IPS-20b (cell line): ENCODE results near the gene SYNE1.
"Not testable (repeated sequence)": the region's sequence is repeated elsewhere in the genome, so short reads cannot be mapped to it uniquely, and the experiment has no call there.

Experiments
- H3K27ac ChIP-seq: one replicate; pipeline ENCODE4 v1.5.1; 2013; ENCODE audit warnings: low read length
- H3K27me3 ChIP-seq: 2 replicates; pipeline ENCODE4 v1.6.1; 2013; ENCODE audit warnings: mild to moderate bottlenecking, low read length, inconsistent platforms; ENCODE audit not compliant: insufficient read depth
- H3K36me3 ChIP-seq: 2 replicates; pipeline ENCODE4 v1.6.1; 2013; ENCODE audit warnings: low read depth, mild to moderate bottlenecking, inconsistent platforms, low read length, moderate library complexity; ENCODE audit not compliant: insufficient read depth
- H3K4me1 ChIP-seq: 2 replicates; pipeline ENCODE4 v1.6.1; 2013; ENCODE audit warnings: mild to moderate bottlenecking, control low read depth, inconsistent platforms, low read length, moderate library complexity; ENCODE audit not compliant: insufficient read depth
- H3K4me3 ChIP-seq: 2 replicates; pipeline ENCODE4 v1.5.1; 2013; ENCODE audit warnings: mild to moderate bottlenecking, low read length, inconsistent platforms
- H3K9ac ChIP-seq: 2 replicates; pipeline ENCODE4 v1.6.1; 2013; ENCODE audit warnings: low read depth, mild to moderate bottlenecking, inconsistent platforms, low read length, moderate library complexity
- H3K9me3 ChIP-seq: 2 replicates; pipeline ENCODE4 v1.6.1; 2013; ENCODE audit warnings: mild to moderate bottlenecking, low read depth, low read length, inconsistent platforms; ENCODE audit not compliant: insufficient read depth

SYNE1 gene

GRCh38 chr6:152151920-152152319 lies 485.2 kb downstream of the SYNE1 start:
- H3K36me3 ChIP-seq: no peaks in the 10 kb centered on the region
- no peak overlapping the region for H3K27ac ChIP-seq
- no peaks in the 10 kb centered on the region for H3K4me1 ChIP-seq
- H3K9me3 ChIP-seq: no peaks in the 10 kb centered on the region
- no peaks in the 10 kb centered on the region for H3K27me3 ChIP-seq
- H3K4me3 ChIP-seq: no peak overlapping the region
- no peak overlapping the region for H3K9ac ChIP-seq

- H3K9me3 ChIP-seq: no peaks in the 10 kb centered on the region
- no peak overlapping the region for H3K27ac ChIP-seq
- H3K36me3 ChIP-seq: no peaks in the 10 kb centered on the region
- no peaks in the 10 kb centered on the region for H3K4me1 ChIP-seq
- H3K4me3 ChIP-seq: no peak overlapping the region
- H3K27me3 ChIP-seq: no peaks in the 10 kb centered on the region
- no peak overlapping the region for H3K9ac ChIP-seq
Measured at GRCh38 chr6:152150196-152150595, 487.0 kb downstream of the SYNE1 start.

GRCh38 chr6:152148412-152148811 lies 488.8 kb downstream of the SYNE1 start:
- H3K9ac ChIP-seq: no peak overlapping the region
- H3K9me3 ChIP-seq: no peaks in the 10 kb centered on the region
- H3K27me3 ChIP-seq: no peaks in the 10 kb centered on the region
- H3K27ac ChIP-seq: no peak overlapping the region
- no peaks in the 10 kb centered on the region for H3K36me3 ChIP-seq
- H3K4me3 ChIP-seq: no peak overlapping the region
- no peaks in the 10 kb centered on the region for H3K4me1 ChIP-seq

DNA sequence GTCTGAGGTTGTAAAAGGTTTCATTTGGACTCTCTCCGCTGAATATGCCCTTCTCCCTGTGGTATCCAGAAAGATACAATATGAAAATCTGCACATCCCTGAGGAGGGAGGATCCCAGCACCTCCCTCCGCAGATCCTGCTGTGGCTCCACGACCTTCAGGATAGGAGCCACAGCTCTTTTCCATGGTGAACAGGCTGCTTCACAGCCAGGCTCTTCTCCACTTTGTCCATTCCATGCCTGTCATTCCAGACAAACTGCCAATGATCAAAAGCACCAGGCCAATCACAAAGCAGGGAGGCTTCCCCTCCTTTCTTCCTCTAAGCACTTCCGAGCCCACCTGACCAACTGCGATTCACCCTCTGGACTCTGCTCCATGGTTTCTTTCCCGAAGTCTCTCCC lies 489.9 kb downstream of the SYNE1 start:
- Histone ChIP-seq H3K9me3 (no peaks in the 10 kb centered on the region), H3K36me3 (no peaks in the 10 kb centered on the region), H3K4me1 (no peaks in the 10 kb centered on the region), H3K27ac (no peak overlapping the region), H3K9ac (no peak overlapping the region), H3K27me3 (no peaks in the 10 kb centered on the region), H3K4me3 (no peak overlapping the region)

GRCh38 chr6:152146385-152146784 lies 490.8 kb downstream of the SYNE1 start:
- H3K4me3 ChIP-seq: no peak overlapping the region
- no peak overlapping the region for H3K9ac ChIP-seq
- no peaks in the 10 kb centered on the region for H3K4me1 ChIP-seq
- H3K27me3 ChIP-seq: no peaks in the 10 kb centered on the region
- no peaks in the 10 kb centered on the region for H3K9me3 ChIP-seq
- no peaks in the 10 kb centered on the region for H3K36me3 ChIP-seq
- H3K27ac ChIP-seq: no peak overlapping the region

GRCh38 chr6:152143359-152143758 lies 493.8 kb downstream of the SYNE1 start:
- H3K9me3 ChIP-seq: no peaks in the 10 kb centered on the region
- H3K4me3 ChIP-seq: no peak overlapping the region
- no peak overlapping the region for H3K9ac ChIP-seq
- H3K36me3 ChIP-seq: no peaks in the 10 kb centered on the region
- no peaks in the 10 kb centered on the region for H3K4me1 ChIP-seq
- no peaks in the 10 kb centered on the region for H3K27me3 ChIP-seq
- H3K27ac ChIP-seq: no peak overlapping the region

GRCh38 chr6:152142105-152142504 lies 495.1 kb downstream of the SYNE1 start:
- no peaks in the 10 kb centered on the region for H3K36me3 ChIP-seq
- no peaks in the 10 kb centered on the region for H3K4me1 ChIP-seq
- no peaks in the 10 kb centered on the region for H3K9me3 ChIP-seq
- no peak overlapping the region for H3K27ac ChIP-seq
- no peaks in the 10 kb centered on the region for H3K27me3 ChIP-seq
- H3K9ac ChIP-seq: no peak overlapping the region
- no peak overlapping the region for H3K4me3 ChIP-seq

- not testable (repeated sequence) for H3K4me3 ChIP-seq, H3K9me3 ChIP-seq, H3K27me3 ChIP-seq, H3K36me3 ChIP-seq, H3K27ac ChIP-seq, H3K4me1 ChIP-seq, H3K9ac ChIP-seq
Measured at GRCh38 chr6:152138344-152138743, 498.8 kb downstream of the SYNE1 start.

DNA sequence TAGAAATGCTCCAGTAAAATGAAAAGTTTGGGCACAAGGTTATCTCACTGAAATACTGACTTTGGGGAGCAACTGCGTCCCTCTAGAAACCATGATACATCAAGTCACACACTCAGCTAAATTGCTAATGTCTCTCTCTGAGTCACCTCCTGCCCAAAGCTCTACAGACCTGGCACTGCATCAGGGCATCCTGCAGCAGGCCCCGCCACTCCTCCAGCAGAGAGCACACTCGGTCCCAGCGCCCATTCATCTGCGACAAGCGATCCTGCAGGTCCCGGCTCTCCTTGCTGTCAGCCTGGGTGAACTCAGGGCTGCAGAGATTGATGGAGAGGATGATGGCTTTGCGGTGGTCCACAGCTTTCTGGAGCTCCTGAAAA lies 500.7 kb downstream of the SYNE1 start:
- no peaks in the 10 kb centered on the region for H3K36me3 ChIP-seq
- no peak overlapping the region for H3K4me3 ChIP-seq
- H3K27me3 ChIP-seq: no peaks in the 10 kb centered on the region
- no peak overlapping the region for H3K27ac ChIP-seq
- no peaks in the 10 kb centered on the region for H3K9me3 ChIP-seq
- no peak overlapping the region for H3K9ac ChIP-seq
- H3K4me1 ChIP-seq: no peaks in the 10 kb centered on the region

DNA sequence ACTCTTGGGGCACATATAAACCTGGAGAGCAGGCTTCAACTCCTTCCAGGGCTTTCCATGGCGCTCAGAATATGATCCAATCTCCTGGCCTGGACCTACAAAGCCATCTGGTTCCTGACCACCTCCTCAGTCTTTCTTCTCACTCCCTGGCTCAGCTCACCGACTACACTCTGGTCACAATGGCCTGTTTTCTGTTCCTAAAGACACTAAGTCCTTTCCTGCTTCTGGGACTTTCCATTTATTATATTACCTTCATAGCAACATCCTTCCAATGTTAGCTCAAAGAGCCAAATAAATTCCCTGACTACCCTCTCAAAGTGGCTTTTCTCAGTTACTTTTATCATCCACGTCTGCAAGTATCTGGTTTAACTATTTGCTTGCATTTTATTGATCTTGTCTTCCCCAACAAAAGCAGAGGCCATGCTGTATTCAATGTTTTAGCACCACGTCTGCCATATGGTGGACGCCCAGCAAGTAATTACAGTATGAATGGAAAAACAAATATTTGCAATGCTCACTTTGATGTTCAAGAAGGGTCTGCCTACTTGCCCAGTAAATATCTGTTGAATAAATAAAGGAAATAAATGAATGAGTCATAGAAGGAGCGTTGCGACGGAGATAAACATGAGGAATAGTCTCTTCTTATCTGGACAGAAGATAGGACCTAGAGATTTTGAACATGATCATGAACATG lies 501.3 kb downstream of the SYNE1 start:
- Histone ChIP-seq H3K36me3 (no peaks in the 10 kb centered on the region), H3K9ac (no peak overlapping the region), H3K27ac (no peak overlapping the region), H3K4me3 (no peak overlapping the region), H3K27me3 (no peaks in the 10 kb centered on the region), H3K4me1 (no peaks in the 10 kb centered on the region), H3K9me3 (no peaks in the 10 kb centered on the region)

DNA sequence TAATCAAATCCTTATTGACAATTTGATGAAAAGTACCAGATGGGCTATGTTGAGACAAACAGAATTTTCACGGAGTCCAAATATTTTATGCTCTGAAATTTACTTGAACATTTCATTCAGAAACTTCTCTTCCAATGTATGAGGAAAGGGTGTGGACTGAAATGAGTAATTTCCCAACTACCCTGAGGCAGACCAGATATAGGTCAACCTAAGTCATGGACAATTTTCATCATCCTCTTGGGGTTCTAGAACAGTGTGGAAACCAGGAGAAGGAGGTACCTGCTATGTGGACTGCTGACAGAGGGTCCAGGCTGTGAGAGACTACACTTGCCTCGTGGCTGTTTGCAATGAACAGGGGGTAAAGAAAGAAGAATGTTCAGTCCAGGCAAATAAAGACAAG lies 506.7 kb downstream of the SYNE1 start:
- Histone ChIP-seq H3K9ac (no peak overlapping the region), H3K4me1 (no peaks in the 10 kb centered on the region), H3K4me3 (no peak overlapping the region), H3K27me3 (no peaks in the 10 kb centered on the region), H3K27ac (no peak overlapping the region), H3K36me3 (no peaks in the 10 kb centered on the region), H3K9me3 (no peaks in the 10 kb centered on the region)

GRCh38 chr6:152129691-152130151 lies 507.4 kb downstream of the SYNE1 start:
- Histone ChIP-seq H3K27me3 (no peaks in the 10 kb centered on the region), H3K36me3 (no peaks in the 10 kb centered on the region), H3K9ac (no peak overlapping the region), H3K4me1 (no peaks in the 10 kb centered on the region), H3K27ac (no peak overlapping the region), H3K4me3 (no peak overlapping the region), H3K9me3 (no peaks in the 10 kb centered on the region)
